LNCaP clone FGC (cell line): ENCODE data around the gene FYN.

Source experiments
- DNase-seq: peaks from one replicate; pipeline ENCODE4 v3.0.0-alpha.2; 2011; ENCODE audit warnings: low read depth
- H3K4me3 ChIP-seq: 2 replicates; pipeline ENCODE4 v1.5.1; 2011; ENCODE audit warnings: mild to moderate bottlenecking, low read depth, low read length, control low read depth
- CTCF ChIP-seq: IDR thresholded peaks from 2 replicates; pipeline ENCODE4 v1.5.1; 2012; ENCODE audit warnings: mild to moderate bottlenecking; ENCODE audit not compliant: control insufficient read depth, insufficient read depth; ENCODE audit errors: extremely low read depth

FYN gene

GRCh38 chr6:111734068-111735061 lies 138.9 kb downstream of the FYN start:
- no peak overlapping the region for H3K4me3 ChIP-seq
- no peak for DNase-seq
- TF ChIP-seq CTCF, result no peak

GRCh38 chr6:111732390-111732789 lies 140.9 kb downstream of the FYN start:
- no peak overlapping the region for H3K4me3 ChIP-seq
- TF ChIP-seq CTCF, result no peak
- no peak for DNase-seq

- TF ChIP-seq CTCF, result no peak
- no peak overlapping the region for H3K4me3 ChIP-seq
- no peak for DNase-seq
Measured at GRCh38 chr6:111731456-111732195, 141.6 kb downstream of the FYN start.

GRCh38 chr6:111730864-111731263 lies 142.4 kb downstream of the FYN start:
- DNase-seq, result no peak
- no peak for TF ChIP-seq CTCF
- H3K4me3 ChIP-seq, result no peak overlapping the region

- DNase-seq, result peak; percentile 21
- no peak overlapping the region for H3K4me3 ChIP-seq
- peak; percentile 41 for TF ChIP-seq CTCF
Measured at GRCh38 chr6:111727802-111728201, 145.4 kb downstream of the FYN start.

GRCh38 chr6:111727041-111727440 lies 146.2 kb downstream of the FYN start:
- DNase-seq, result no peak
- no peak overlapping the region for H3K4me3 ChIP-seq
- TF ChIP-seq CTCF, result no peak
